ENCODE data around the gene ERN1.

DNA sequence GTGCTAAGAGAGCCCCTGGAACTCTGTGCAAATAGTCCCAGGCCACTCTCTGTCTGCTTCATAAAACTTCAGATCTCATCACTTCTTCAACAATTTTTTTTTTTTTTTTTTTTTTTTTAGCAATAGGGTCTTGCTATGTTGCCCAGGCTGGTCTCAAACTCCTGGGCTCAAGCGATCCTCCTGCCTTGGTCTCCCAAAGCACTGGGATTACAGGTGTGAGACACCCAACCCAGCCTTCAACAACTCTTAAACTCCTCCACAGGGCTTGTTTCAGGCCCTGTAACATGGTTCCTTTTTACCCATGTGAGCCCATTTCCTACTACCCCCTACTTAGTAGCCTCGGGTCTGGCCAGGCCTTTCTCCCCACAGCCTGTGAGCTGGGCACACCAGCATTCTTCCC lies 70.2 kb downstream of the ERN1 start:
- TF ChIP-seq POLR2A (IDR thresholded peaks at IDR 0.05) = no peak
- TF ChIP-seq, protein P1, sequence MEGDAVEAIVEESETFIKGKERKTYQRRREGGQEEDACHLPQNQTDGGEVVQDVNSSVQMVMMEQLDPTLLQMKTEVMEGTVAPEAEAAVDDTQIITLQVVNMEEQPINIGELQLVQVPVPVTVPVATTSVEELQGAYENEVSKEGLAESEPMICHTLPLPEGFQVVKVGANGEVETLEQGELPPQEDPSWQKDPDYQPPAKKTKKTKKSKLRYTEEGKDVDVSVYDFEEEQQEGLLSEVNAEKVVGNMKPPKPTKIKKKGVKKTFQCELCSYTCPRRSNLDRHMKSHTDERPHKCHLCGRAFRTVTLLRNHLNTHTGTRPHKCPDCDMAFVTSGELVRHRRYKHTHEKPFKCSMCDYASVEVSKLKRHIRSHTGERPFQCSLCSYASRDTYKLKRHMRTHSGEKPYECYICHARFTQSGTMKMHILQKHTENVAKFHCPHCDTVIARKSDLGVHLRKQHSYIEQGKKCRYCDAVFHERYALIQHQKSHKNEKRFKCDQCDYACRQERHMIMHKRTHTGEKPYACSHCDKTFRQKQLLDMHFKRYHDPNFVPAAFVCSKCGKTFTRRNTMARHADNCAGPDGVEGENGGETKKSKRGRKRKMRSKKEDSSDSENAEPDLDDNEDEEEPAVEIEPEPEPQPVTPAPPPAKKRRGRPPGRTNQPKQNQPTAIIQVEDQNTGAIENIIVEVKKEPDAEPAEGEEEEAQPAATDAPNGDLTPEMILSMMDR (IDR thresholded peaks at IDR 0.05) = no peak
